Measurements from ENCODE around the gene STARD5.

DNA sequence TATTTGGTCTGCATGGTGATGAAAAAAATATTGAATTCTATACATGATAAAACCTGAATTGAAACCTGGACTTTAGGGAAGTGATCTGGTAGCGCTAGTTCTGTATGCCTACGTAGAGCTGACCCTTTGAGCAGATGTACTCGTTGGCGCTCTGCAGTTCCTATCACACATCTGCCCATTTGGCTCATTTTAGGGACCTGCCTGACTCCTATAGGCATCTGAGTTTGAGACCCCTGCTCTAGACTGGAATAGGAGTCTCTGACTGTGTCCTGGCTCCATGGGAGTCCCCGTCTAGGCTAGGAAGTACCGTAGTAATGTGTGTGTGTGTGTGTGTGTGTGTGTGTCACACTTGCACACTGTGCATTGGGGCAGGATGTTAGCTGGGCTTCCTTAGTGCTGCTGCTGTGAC lies 21.2 kb downstream of the STARD5 start:
- TF ChIP-seq, protein P1, sequence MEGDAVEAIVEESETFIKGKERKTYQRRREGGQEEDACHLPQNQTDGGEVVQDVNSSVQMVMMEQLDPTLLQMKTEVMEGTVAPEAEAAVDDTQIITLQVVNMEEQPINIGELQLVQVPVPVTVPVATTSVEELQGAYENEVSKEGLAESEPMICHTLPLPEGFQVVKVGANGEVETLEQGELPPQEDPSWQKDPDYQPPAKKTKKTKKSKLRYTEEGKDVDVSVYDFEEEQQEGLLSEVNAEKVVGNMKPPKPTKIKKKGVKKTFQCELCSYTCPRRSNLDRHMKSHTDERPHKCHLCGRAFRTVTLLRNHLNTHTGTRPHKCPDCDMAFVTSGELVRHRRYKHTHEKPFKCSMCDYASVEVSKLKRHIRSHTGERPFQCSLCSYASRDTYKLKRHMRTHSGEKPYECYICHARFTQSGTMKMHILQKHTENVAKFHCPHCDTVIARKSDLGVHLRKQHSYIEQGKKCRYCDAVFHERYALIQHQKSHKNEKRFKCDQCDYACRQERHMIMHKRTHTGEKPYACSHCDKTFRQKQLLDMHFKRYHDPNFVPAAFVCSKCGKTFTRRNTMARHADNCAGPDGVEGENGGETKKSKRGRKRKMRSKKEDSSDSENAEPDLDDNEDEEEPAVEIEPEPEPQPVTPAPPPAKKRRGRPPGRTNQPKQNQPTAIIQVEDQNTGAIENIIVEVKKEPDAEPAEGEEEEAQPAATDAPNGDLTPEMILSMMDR (IDR thresholded peaks at IDR 0.05; ENCODE audit: insufficient read depth, low read length): no peak
- TF ChIP-seq, protein P2, sequence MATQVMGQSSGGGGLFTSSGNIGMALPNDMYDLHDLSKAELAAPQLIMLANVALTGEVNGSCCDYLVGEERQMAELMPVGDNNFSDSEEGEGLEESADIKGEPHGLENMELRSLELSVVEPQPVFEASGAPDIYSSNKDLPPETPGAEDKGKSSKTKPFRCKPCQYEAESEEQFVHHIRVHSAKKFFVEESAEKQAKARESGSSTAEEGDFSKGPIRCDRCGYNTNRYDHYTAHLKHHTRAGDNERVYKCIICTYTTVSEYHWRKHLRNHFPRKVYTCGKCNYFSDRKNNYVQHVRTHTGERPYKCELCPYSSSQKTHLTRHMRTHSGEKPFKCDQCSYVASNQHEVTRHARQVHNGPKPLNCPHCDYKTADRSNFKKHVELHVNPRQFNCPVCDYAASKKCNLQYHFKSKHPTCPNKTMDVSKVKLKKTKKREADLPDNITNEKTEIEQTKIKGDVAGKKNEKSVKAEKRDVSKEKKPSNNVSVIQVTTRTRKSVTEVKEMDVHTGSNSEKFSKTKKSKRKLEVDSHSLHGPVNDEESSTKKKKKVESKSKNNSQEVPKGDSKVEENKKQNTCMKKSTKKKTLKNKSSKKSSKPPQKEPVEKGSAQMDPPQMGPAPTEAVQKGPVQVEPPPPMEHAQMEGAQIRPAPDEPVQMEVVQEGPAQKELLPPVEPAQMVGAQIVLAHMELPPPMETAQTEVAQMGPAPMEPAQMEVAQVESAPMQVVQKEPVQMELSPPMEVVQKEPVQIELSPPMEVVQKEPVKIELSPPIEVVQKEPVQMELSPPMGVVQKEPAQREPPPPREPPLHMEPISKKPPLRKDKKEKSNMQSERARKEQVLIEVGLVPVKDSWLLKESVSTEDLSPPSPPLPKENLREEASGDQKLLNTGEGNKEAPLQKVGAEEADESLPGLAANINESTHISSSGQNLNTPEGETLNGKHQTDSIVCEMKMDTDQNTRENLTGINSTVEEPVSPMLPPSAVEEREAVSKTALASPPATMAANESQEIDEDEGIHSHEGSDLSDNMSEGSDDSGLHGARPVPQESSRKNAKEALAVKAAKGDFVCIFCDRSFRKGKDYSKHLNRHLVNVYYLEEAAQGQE (IDR thresholded peaks at IDR 0.05; ENCODE audit: insufficient replicate concordance, low read depth): no peak

Measured in HL-60 (cell line).